ENCODE results near the gene MAP4K4.
"Not testable (repeated sequence)": the region's sequence is repeated elsewhere in the genome, so short reads cannot be mapped to it uniquely, and the experiment has no call there.

Gene MAP4K4

DNA sequence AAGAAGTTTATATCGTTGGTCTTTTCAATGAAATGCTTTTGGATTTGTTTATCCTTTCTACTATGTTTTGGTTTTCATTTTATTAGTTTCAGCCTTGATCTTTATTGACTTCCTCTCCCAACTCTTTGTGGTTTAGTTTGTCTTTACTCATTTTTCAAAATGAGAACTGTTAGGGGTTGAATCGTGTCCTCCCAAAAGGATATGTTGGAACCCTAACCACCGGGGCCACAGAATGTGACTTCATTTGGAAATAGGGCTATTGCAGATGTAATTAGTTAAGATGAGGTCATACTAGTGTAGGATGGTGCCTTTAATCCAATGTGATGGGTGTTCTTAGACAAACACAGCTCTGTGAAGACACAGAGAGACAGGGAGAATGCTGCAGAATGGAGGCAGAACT lies 233.9 kb downstream of the MAP4K4 start:
- Histone ChIP-seq H3K9me3 (peaks cover 0 to 9% (median 5%) of the 10 kb centered on the region in 3 donors), H3K36me3 (no peaks in the 10 kb centered on the region), H3K4me3 (no peak overlapping the region), H3K27ac (no peak overlapping the region), H3K27me3 (peaks cover 0 to 3% of the 10 kb centered on the region in 2 donors), H3K4me1 (no peaks in the 10 kb centered on the region)
- TF ChIP-seq, protein P1, sequence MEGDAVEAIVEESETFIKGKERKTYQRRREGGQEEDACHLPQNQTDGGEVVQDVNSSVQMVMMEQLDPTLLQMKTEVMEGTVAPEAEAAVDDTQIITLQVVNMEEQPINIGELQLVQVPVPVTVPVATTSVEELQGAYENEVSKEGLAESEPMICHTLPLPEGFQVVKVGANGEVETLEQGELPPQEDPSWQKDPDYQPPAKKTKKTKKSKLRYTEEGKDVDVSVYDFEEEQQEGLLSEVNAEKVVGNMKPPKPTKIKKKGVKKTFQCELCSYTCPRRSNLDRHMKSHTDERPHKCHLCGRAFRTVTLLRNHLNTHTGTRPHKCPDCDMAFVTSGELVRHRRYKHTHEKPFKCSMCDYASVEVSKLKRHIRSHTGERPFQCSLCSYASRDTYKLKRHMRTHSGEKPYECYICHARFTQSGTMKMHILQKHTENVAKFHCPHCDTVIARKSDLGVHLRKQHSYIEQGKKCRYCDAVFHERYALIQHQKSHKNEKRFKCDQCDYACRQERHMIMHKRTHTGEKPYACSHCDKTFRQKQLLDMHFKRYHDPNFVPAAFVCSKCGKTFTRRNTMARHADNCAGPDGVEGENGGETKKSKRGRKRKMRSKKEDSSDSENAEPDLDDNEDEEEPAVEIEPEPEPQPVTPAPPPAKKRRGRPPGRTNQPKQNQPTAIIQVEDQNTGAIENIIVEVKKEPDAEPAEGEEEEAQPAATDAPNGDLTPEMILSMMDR (IDR thresholded peaks at IDR 0.05), result no peak
- intact Hi-C loops (cut with DNase I; ENCODE audit: low total_unique reads), result no loop called here
- DNase-seq, result no peak

GRCh38 chr2:101935764-101936163 lies 238.3 kb downstream of the MAP4K4 start:
- H3K4me1 ChIP-seq; H3K27ac ChIP-seq; H3K9me3 ChIP-seq; H3K4me3 ChIP-seq; H3K36me3 ChIP-seq; DNase-seq; intact Hi-C loops (cut with DNase I; ENCODE audit: low total_unique reads); H3K27me3 ChIP-seq: not testable (repeated sequence)

GRCh38 chr2:101942851-101943250 lies 245.3 kb downstream of the MAP4K4 start:
- H3K27me3 ChIP-seq, result no peaks in the 10 kb centered on the region
- H3K4me3 ChIP-seq, result no peak overlapping the region
- DNase-seq, result no peak
- H3K4me1 ChIP-seq, result no peaks in the 10 kb centered on the region
- H3K36me3 ChIP-seq, result no peaks in the 10 kb centered on the region
- TF ChIP-seq, protein P1 (IDR thresholded peaks at IDR 0.05), result no peak
- H3K9me3 ChIP-seq, result no peaks in the 10 kb centered on the region
- H3K27ac ChIP-seq, result no peak overlapping the region
- intact Hi-C loops (cut with DNase I; ENCODE audit: low total_unique reads), result no loop called here
